ENCODE results near the gene TYW5. TPM values are rescaled to one million over a fixed set of nuclear protein-coding genes. Genes with fewer than 3 reads are reported as not detected.

Gene TYW5
- total RNA-seq, 1 experiment from 2014 or later = 7.1 TPM

GRCh38 chr2:199911877-199912161 is 43.5 kb downstream of the TYW5 start:
- H3K27me3 ChIP-seq (ENCODE audit: control insufficient read depth, insufficient read depth, low read length) = no peaks in the 10 kb centered on the region
- no peak for ATAC-seq

GRCh38 chr2:199911052-199911876 is 44.0 kb downstream of the TYW5 start, which contains the start of gene C2orf69:
C2orf69 (plus strand) TSS chr2:199911293; CDS start chr2:199911439, 146 bp downstream.
- Histone ChIP-seq H3K4me1 (ENCODE audit: control insufficient read depth, insufficient read depth, low read length) (peaks cover 19% of the 10 kb centered on the region), H3K27ac (ENCODE audit: low read length) (peak within 1 kb of the TSS; percentile 100), H3K36me3 (ENCODE audit: control insufficient read depth, insufficient read depth, low read length) (peaks cover 5% of the 10 kb centered on the region), H3K4me3 (ENCODE audit: low read depth in 2 of 2, low read length in 2 of 2) (peak within 1 kb of the TSS; percentile 91), H3K9me3 (ENCODE audit: control insufficient read depth, insufficient read depth, low read depth, low read length) (peaks cover 4% of the 10 kb centered on the region; the same call in 1 of the 2 replicates), H3K27me3 (ENCODE audit: control insufficient read depth, insufficient read depth, low read length) (no peaks in the 10 kb centered on the region)
- POLR2A ChIA-PET = interaction anchor here (0.5 to 0.7 kb wide), 2 partner anchors 43 to 538 kb away, joined by 3 read pairs; no protein-coding TSS in a partner anchor
- no TSS peak for BruUV-seq (replicated peaks)
- in situ Hi-C loops (cut with HindIII; ENCODE audit: low pct_unique_long_range_greater_than_20kb, low sequenced_read_pairs) (no loop called here), intact Hi-C loops (cut with micrococcal nuclease; ENCODE audit: unreplicated experiment) (no loop called here)
- DNase-seq (ENCODE audit: low read depth, low spot score) (peak; percentile 96), ATAC-seq (peak; percentile 96)
- CTCF ChIA-PET = no interaction called here
- TF ChIP-seq POLR2AphosphoS5 (IDR thresholded peaks at IDR 0.05; ENCODE audit: low read depth, low read length) (peak; percentile 86), SIN3A (IDR thresholded peaks at IDR 0.05; ENCODE audit: borderline replicate concordance, insufficient read depth, low read depth, low read length) (peak; percentile 98), TCF7L2 (IDR thresholded peaks at IDR 0.05; ENCODE audit: low read depth, low read length) (peak; percentile 87), CTCF (IDR thresholded peaks at IDR 0.05) (no peak)

More at GRCh38 chr2:199911877-199912161, 43.5 kb downstream of the TYW5 start:
- peak overlapping the region; percentile 91 for H3K4me3 ChIP-seq (ENCODE audit: low read depth in 2 of 2, low read length in 2 of 2)
- intact Hi-C loops (cut with micrococcal nuclease; ENCODE audit: unreplicated experiment) (no loop called here), in situ Hi-C loops (cut with HindIII; ENCODE audit: low pct_unique_long_range_greater_than_20kb, low sequenced_read_pairs) (no loop called here)
- no TSS peak for BruUV-seq (replicated peaks)
- H3K4me1 ChIP-seq (ENCODE audit: control insufficient read depth, insufficient read depth, low read length) = peaks cover 19% of the 10 kb centered on the region
- H3K27ac ChIP-seq (ENCODE audit: low read length) = peak overlapping the region; percentile 98
- TF ChIP-seq CTCF (IDR thresholded peaks at IDR 0.05) (no peak), REST (IDR thresholded peaks at IDR 0.05; ENCODE audit: insufficient read depth in 1 of 2, low read depth in 2 of 2, low read length in 1 of 2) (no peak), SIN3A (IDR thresholded peaks at IDR 0.05; ENCODE audit: borderline replicate concordance, insufficient read depth, low read depth, low read length) (no peak), POLR2AphosphoS5 (IDR thresholded peaks at IDR 0.05; ENCODE audit: low read depth, low read length) (no peak), TCF7L2 (IDR thresholded peaks at IDR 0.05; ENCODE audit: low read depth, low read length) (no peak)
- DNase-seq (ENCODE audit: low read depth, low spot score) = no peak
- H3K9me3 ChIP-seq (ENCODE audit: control insufficient read depth, insufficient read depth, low read depth, low read length) = peaks cover 4% of the 10 kb centered on the region; the same call in 1 of the 2 replicates
- ChIA-PET CTCF (interaction anchor here (0.7 kb wide), 1 partner anchor 29 kb away, joined by 3 read pairs; no protein-coding TSS in a partner anchor), POLR2A (interaction anchor here (0.7 kb wide), 1 partner anchor 19 kb away, joined by 4 read pairs; no protein-coding TSS in a partner anchor)
- peaks cover 6% of the 10 kb centered on the region for H3K36me3 ChIP-seq (ENCODE audit: control insufficient read depth, insufficient read depth, low read length)
